Karpas-422 (cell line): Measurements from ENCODE around the gene LRP1B. TPM values are rescaled to one million over a fixed set of nuclear protein-coding genes. Genes with fewer than 3 reads are reported as not detected.
A peak's percentile ranks its signal among the peaks of the same experiment; 100 is the strongest.
"Not testable (repeated sequence)": the region's sequence is repeated elsewhere in the genome, so short reads cannot be mapped to it uniquely, and the experiment has no call there.

ENCODE experiments used
- DNase-seq: peaks from one replicate; pipeline ENCODE4 v3.0.0-alpha.2; 2015
- H2AFZ ChIP-seq: fragments of 200-600 bp; sonication (generic); 2 replicates; pipeline ENCODE4 v1.6.1; 2014; ENCODE audit warnings: antibody characterized with exemption, low read length, mixed read lengths
- H3K27ac ChIP-seq: fragments of 200-600 bp; sonication (generic); 2 replicates; pipeline ENCODE4 v1.5.1; 2014; ENCODE audit warnings: mild to moderate bottlenecking, low read length, moderate library complexity
- H3K27me3 ChIP-seq: fragments of 200-600 bp; sonication (generic); 2 replicates; pipeline ENCODE4 v1.6.1; 2014; ENCODE audit warnings: low read length, mixed read lengths
- H3K36me3 ChIP-seq: fragments of 200-600 bp; sonication (generic); 2 replicates; pipeline ENCODE4 v1.6.1; 2014; ENCODE audit warnings: low read length, mixed read lengths; ENCODE audit not compliant: insufficient read depth
- H3K4me1 ChIP-seq: fragments of 200-600 bp; sonication (generic); 2 replicates; pipeline ENCODE4 v1.6.1; 2014; ENCODE audit warnings: mild to moderate bottlenecking, low read length, mixed read lengths
- H3K4me2 ChIP-seq: fragments of 200-600 bp; sonication (generic); 2 replicates; pipeline ENCODE4 v1.6.1; 2014; ENCODE audit warnings: low read length, low read depth, mild to moderate bottlenecking; ENCODE audit not compliant: poor library complexity, severe bottlenecking
- H3K4me3 ChIP-seq: fragments of 200-600 bp; sonication (generic); 2 replicates; pipeline ENCODE4 v1.5.1; 2014; ENCODE audit warnings: mild to moderate bottlenecking, antibody characterized with exemption, low read length, mixed read lengths
- H3K79me2 ChIP-seq: fragments of 200-600 bp; sonication (generic); 2 replicates; pipeline ENCODE4 v1.6.1; 2014; ENCODE audit warnings: mild to moderate bottlenecking, low read length, mixed read lengths
- H3K9ac ChIP-seq: fragments of 200-600 bp; sonication (generic); 2 replicates; pipeline ENCODE4 v1.6.0; 2014; ENCODE audit warnings: low read length
- H3K9me2 ChIP-seq: fragments of 200-600 bp; sonication (generic), shearing (Covaris generic); replicated peaks from 2 replicates; pipeline ENCODE4 v1.6.0; 2014; ENCODE audit warnings: mild to moderate bottlenecking, low read length, moderate library complexity; ENCODE audit not compliant: insufficient read depth
- H3K9me3 ChIP-seq: fragments of 300-700, 200-600 bp; sonication (generic); 2 replicates; pipeline ENCODE4 v1.6.1; 2014; ENCODE audit warnings: low read length, mixed read lengths
- H4K20me1 ChIP-seq: fragments of 200-600 bp; sonication (generic); 2 replicates; pipeline ENCODE4 v1.6.1; 2014; ENCODE audit warnings: mild to moderate bottlenecking, antibody characterized with exemption, low read length, low read depth; ENCODE audit not compliant: insufficient read depth
- total RNA-seq: library from RNA; depleted of rRNA; stranded (reverse); fragments of >200 nt; shearing (Covaris generic); gene quantifications from 2 replicates; pipeline ENCODE4 v1.2.3, GENCODE V29; 2014; ENCODE audit warnings: low replicate concordance

LRP1B gene
- total RNA-seq, 1 experiment from 2014 or later: not detected

- DNase-seq: no peak
- Histone ChIP-seq H3K9me3 (peaks cover 2% of the 10 kb centered on the region; the same call in 1 of the 2 replicates), H3K27me3 (no peaks in the 10 kb centered on the region), H2AFZ (no peak overlapping the region), H4K20me1 (no peaks in the 10 kb centered on the region), H3K27ac (no peak overlapping the region), H3K4me1 (no peaks in the 10 kb centered on the region), H3K36me3 (no peaks in the 10 kb centered on the region), H3K4me3 (no peak overlapping the region), H3K9me2 (no peaks in the 10 kb centered on the region), H3K4me2 (no peak overlapping the region), H3K79me2 (no peaks in the 10 kb centered on the region), H3K9ac (no peak overlapping the region)
Measured at GRCh38 chr2:140657657-140658056, 1473.2 kb downstream of the LRP1B start.

- Histone ChIP-seq H3K4me1 (no peaks in the 10 kb centered on the region), H3K9me3 (peaks cover 4% of the 10 kb centered on the region; the same call in 1 of the 2 replicates), H3K36me3 (no peaks in the 10 kb centered on the region), H4K20me1 (no peaks in the 10 kb centered on the region), H3K27me3 (no peaks in the 10 kb centered on the region), H3K79me2 (no peaks in the 10 kb centered on the region), H3K9me2 (no peaks in the 10 kb centered on the region), H3K4me3 (no peak overlapping the region), H3K4me2 (no peak overlapping the region), H2AFZ (no peak overlapping the region), H3K27ac (no peak overlapping the region), H3K9ac (no peak overlapping the region)
- DNase-seq: no peak
Measured at GRCh38 chr2:140654565-140654964, 1476.3 kb downstream of the LRP1B start.

- Histone ChIP-seq H3K4me1 (no peaks in the 10 kb centered on the region), H3K9me3 (peaks cover 14% of the 10 kb centered on the region), H3K27me3 (no peaks in the 10 kb centered on the region), H2AFZ (no peak overlapping the region), H3K4me2 (no peak overlapping the region), H3K4me3 (no peak overlapping the region), H4K20me1 (no peaks in the 10 kb centered on the region), H3K79me2 (no peaks in the 10 kb centered on the region), H3K9ac (no peak overlapping the region), H3K36me3 (no peaks in the 10 kb centered on the region), H3K27ac (no peak overlapping the region), H3K9me2 (no peaks in the 10 kb centered on the region)
- DNase-seq: no peak
Measured at GRCh38 chr2:140650825-140651224, 1480.0 kb downstream of the LRP1B start.

GRCh38 chr2:140650134-140650533, 1480.7 kb downstream of the LRP1B start:
- H3K4me2 ChIP-seq, H2AFZ ChIP-seq, H3K9ac ChIP-seq, H3K27me3 ChIP-seq, H4K20me1 ChIP-seq, DNase-seq, H3K4me1 ChIP-seq, H3K27ac ChIP-seq, H3K79me2 ChIP-seq, H3K4me3 ChIP-seq, H3K36me3 ChIP-seq, H3K9me2 ChIP-seq: not testable (repeated sequence)
- peaks cover 14% of the 10 kb centered on the region for H3K9me3 ChIP-seq

- H3K4me1 ChIP-seq: no peaks in the 10 kb centered on the region
- DNase-seq: no peak
- no peaks in the 10 kb centered on the region for H3K36me3 ChIP-seq
- H3K4me3 ChIP-seq: no peak overlapping the region
- no peak overlapping the region for H2AFZ ChIP-seq
- no peak overlapping the region for H3K27ac ChIP-seq
- no peak overlapping the region for H3K9ac ChIP-seq
- H4K20me1 ChIP-seq: no peaks in the 10 kb centered on the region
- H3K9me2 ChIP-seq: no peaks in the 10 kb centered on the region
- H3K27me3 ChIP-seq: no peaks in the 10 kb centered on the region
- no peak overlapping the region for H3K4me2 ChIP-seq
- H3K79me2 ChIP-seq: no peaks in the 10 kb centered on the region
- peaks cover 15% of the 10 kb centered on the region for H3K9me3 ChIP-seq
Measured at GRCh38 chr2:140648393-140648792, 1482.4 kb downstream of the LRP1B start.

GRCh38 chr2:140643761-140644187, 1487.0 kb downstream of the LRP1B start:
- Histone ChIP-seq H3K4me1 (no peaks in the 10 kb centered on the region), H4K20me1 (no peaks in the 10 kb centered on the region), H3K36me3 (no peaks in the 10 kb centered on the region), H3K27me3 (no peaks in the 10 kb centered on the region), H3K9ac (no peak overlapping the region), H3K4me2 (no peak overlapping the region), H3K79me2 (no peaks in the 10 kb centered on the region), H3K27ac (no peak overlapping the region), H3K4me3 (no peak overlapping the region), H3K9me3 (peaks cover 13% of the 10 kb centered on the region; the same call in 1 of the 2 replicates), H3K9me2 (no peaks in the 10 kb centered on the region), H2AFZ (no peak overlapping the region)
- DNase-seq: no peak

- peaks cover 12% of the 10 kb centered on the region for H3K9me3 ChIP-seq
- H3K4me3 ChIP-seq: no peak overlapping the region
- no peaks in the 10 kb centered on the region for H3K4me1 ChIP-seq
- H3K9me2 ChIP-seq: no peaks in the 10 kb centered on the region
- no peaks in the 10 kb centered on the region for H4K20me1 ChIP-seq
- no peaks in the 10 kb centered on the region for H3K79me2 ChIP-seq
- no peaks in the 10 kb centered on the region for H3K36me3 ChIP-seq
- no peak overlapping the region for H2AFZ ChIP-seq
- no peak for DNase-seq
- no peaks in the 10 kb centered on the region for H3K27me3 ChIP-seq
- H3K9ac ChIP-seq: no peak overlapping the region
- H3K4me2 ChIP-seq: no peak overlapping the region
- H3K27ac ChIP-seq: no peak overlapping the region
Measured at GRCh38 chr2:140641163-140641562, 1489.7 kb downstream of the LRP1B start.

GRCh38 chr2:140639628-140640027, 1491.2 kb downstream of the LRP1B start:
- no peak overlapping the region for H2AFZ ChIP-seq
- peaks cover 14% of the 10 kb centered on the region for H3K9me3 ChIP-seq
- no peaks in the 10 kb centered on the region for H3K4me1 ChIP-seq
- no peak overlapping the region for H3K27ac ChIP-seq
- no peaks in the 10 kb centered on the region for H3K9me2 ChIP-seq
- peak; percentile 45 for DNase-seq
- H4K20me1 ChIP-seq: no peaks in the 10 kb centered on the region
- H3K36me3 ChIP-seq: no peaks in the 10 kb centered on the region
- H3K4me3 ChIP-seq: no peak overlapping the region
- H3K79me2 ChIP-seq: no peaks in the 10 kb centered on the region
- H3K27me3 ChIP-seq: no peaks in the 10 kb centered on the region
- H3K9ac ChIP-seq: no peak overlapping the region
- no peak overlapping the region for H3K4me2 ChIP-seq

- no peaks in the 10 kb centered on the region for H3K36me3 ChIP-seq
Measured at GRCh38 chr2:140630557-140630956, 1500.3 kb downstream of the LRP1B start.

More at GRCh38 chr2:140630557-140630956, 1500.3 kb downstream of the LRP1B start:
- no peaks in the 10 kb centered on the region for H3K79me2 ChIP-seq
- H3K27ac ChIP-seq: no peak overlapping the region
- peaks cover 23% of the 10 kb centered on the region for H3K9me3 ChIP-seq
- H2AFZ ChIP-seq: no peak overlapping the region
- H3K9ac ChIP-seq: no peak overlapping the region
- no peaks in the 10 kb centered on the region for H4K20me1 ChIP-seq
- no peak overlapping the region for H3K4me3 ChIP-seq
- H3K27me3 ChIP-seq: no peaks in the 10 kb centered on the region
- H3K4me1 ChIP-seq: no peaks in the 10 kb centered on the region
- no peak for DNase-seq
- H3K9me2 ChIP-seq: no peaks in the 10 kb centered on the region
- H3K4me2 ChIP-seq: no peak overlapping the region
